H1 (cell line): ENCODE measurements around the gene CD46. TPM values are rescaled to one million over a fixed set of nuclear protein-coding genes. Genes with fewer than 3 reads are reported as not detected.
A peak's percentile ranks its signal among the peaks of the same experiment; 100 is the strongest.

ENCODE experiments used
- CTCF ChIA-PET: fragments of 300-600 bp; sonication (Branson Sonifier 250); formaldehyde crosslinking; loops from one replicate; lab custom pipeline; 2021; ENCODE audit not compliant: partially characterized antibody; lab: Charles Lee
- POLR2A ChIA-PET: fragments of 300-600 bp; sonication (Branson Sonifier 250); formaldehyde crosslinking; loops from one replicate; lab custom pipeline; 2021; ENCODE audit warnings: inconsistent platforms; ENCODE audit not compliant: partially characterized antibody; lab: Charles Lee
- DNase-seq, 2 experiments: peaks; one replicate each; pipeline versions ENCODE4 v3.0.0 to v3.0.0-alpha.2; 2010 to 2022; ENCODE audit warnings: low spot score in 2 of 2, low read depth in 1 of 2, mixed read lengths in 1 of 2
- FAIRE-seq: peaks from 2 replicates; lab custom pipeline; 2011; peaks lifted over from hg19 to GRCh38; lab: Jason Lieb, UNC
- H2AFZ ChIP-seq: 2 replicates; pipeline ENCODE4 v1.8.1; 2012; ENCODE audit warnings: low read length, inconsistent platforms
- H2AK5ac ChIP-seq: 2 replicates; pipeline ENCODE4 v1.6.1; 2013; ENCODE audit warnings: low read depth, low read length
- H2BK120ac ChIP-seq: replicated peaks from 2 replicates; pipeline ENCODE3; 2013; ENCODE audit warnings: low read depth, low read length, inconsistent platforms
- H2BK12ac ChIP-seq: 2 replicates; pipeline ENCODE4 v1.6.1; 2013; ENCODE audit warnings: low read depth, low read length
- H2BK15ac ChIP-seq: 2 replicates; pipeline ENCODE4 v1.6.1; 2013; ENCODE audit warnings: low read length
- H2BK20ac ChIP-seq: 2 replicates; pipeline ENCODE4 v1.6.1; 2013; ENCODE audit warnings: low read length
- H2BK5ac ChIP-seq: 2 replicates; pipeline ENCODE4 v1.6.1; 2013; ENCODE audit warnings: low read depth, low read length
- H3K14ac ChIP-seq: 2 replicates; pipeline ENCODE4 v1.6.1; 2013; ENCODE audit warnings: inconsistent platforms; ENCODE audit not compliant: insufficient read length
- H3K18ac ChIP-seq: 2 replicates; pipeline ENCODE4 v1.6.1; 2013; ENCODE audit warnings: low read length; ENCODE audit errors: extremely low read depth
- H3K23ac ChIP-seq: 2 replicates; pipeline ENCODE4 v1.6.1; 2013; ENCODE audit warnings: inconsistent platforms; ENCODE audit not compliant: insufficient read length
- H3K23me2 ChIP-seq: 2 replicates; pipeline ENCODE4 v1.6.1; 2013; ENCODE audit warnings: low read depth, low read length
- H3K27ac ChIP-seq: 2 replicates; pipeline ENCODE4 v1.6.1; 2011; ENCODE audit warnings: low read depth, low read length, inconsistent platforms
- H3K27me3 ChIP-seq, 4 experiments: replicated peaks in 1 of 4; 1 replicate in 1 of 4; 2 replicates in 3 of 4; pipeline versions ENCODE4 v1.6.1 to v1.8.1; 2011 to 2013; ENCODE audit warnings: low read length in 3 of 4, mild to moderate bottlenecking in 3 of 4, inconsistent platforms in 2 of 4, mixed read lengths in 2 of 4, moderate library complexity in 1 of 4; ENCODE audit not compliant: control insufficient read depth in 3 of 4, insufficient read depth in 3 of 4; ENCODE audit errors: extremely low read depth in 1 of 4
- H3K36me3 ChIP-seq, 4 experiments: 2 replicates each; pipeline versions ENCODE4 v1.6.1 to v1.8.1; 2011 to 2013; ENCODE audit warnings: mild to moderate bottlenecking in 4 of 4, low read length in 3 of 4, moderate library complexity in 2 of 4, control low read depth in 1 of 4, inconsistent platforms in 1 of 4; ENCODE audit not compliant: insufficient read depth in 4 of 4, control insufficient read depth in 2 of 4
- H3K4ac ChIP-seq: replicated peaks from 2 replicates; pipeline ENCODE3; 2013; ENCODE audit warnings: low read length, low read depth, mixed read lengths, inconsistent platforms; ENCODE audit not compliant: insufficient read length
- H3K4me1 ChIP-seq, 4 experiments: replicated peaks in 1 of 4; 1 replicate in 1 of 4; 2 replicates in 3 of 4; pipeline versions ENCODE4 v1.6.1 to v1.8.1; 2011 to 2013; ENCODE audit warnings: low read length in 3 of 4, inconsistent platforms in 2 of 4, mixed read lengths in 1 of 4; ENCODE audit not compliant: insufficient read depth in 4 of 4, control insufficient read depth in 3 of 4
- H3K4me2 ChIP-seq, 2 experiments: 2 replicates each; pipeline versions ENCODE4 v1.6.1 to v1.8.1; 2011 to 2013; ENCODE audit warnings: low read depth in 2 of 2, low read length in 2 of 2, control low read depth in 1 of 2, inconsistent platforms in 1 of 2, mild to moderate bottlenecking in 1 of 2; ENCODE audit not compliant: insufficient read depth in 1 of 2
- H3K4me3 ChIP-seq, 4 experiments: fragments of 200-600, 300-600 bp in 1 of 4; sonication (generic), shearing (Covaris generic), sonication (Bioruptor Twin) in 1 of 4; 2 replicates each; pipeline versions ENCODE4 v1.5.1 to v1.8.1; 2011 to 2016; ENCODE audit warnings: low read length in 4 of 4, low read depth in 3 of 4, control low read depth in 2 of 4, inconsistent platforms in 2 of 4, mild to moderate bottlenecking in 2 of 4, mixed read lengths in 1 of 4, moderate library complexity in 1 of 4; ENCODE audit not compliant: insufficient read depth in 2 of 4; ENCODE audit errors: extremely low read depth in 1 of 4
- H3K56ac ChIP-seq: replicated peaks from 2 replicates; pipeline ENCODE3; 2013; ENCODE audit warnings: low read depth, mild to moderate bottlenecking, mixed read lengths, low read length, inconsistent platforms; ENCODE audit not compliant: insufficient read length
- H3K79me1 ChIP-seq: 2 replicates; pipeline ENCODE4 v1.6.1; 2013; ENCODE audit warnings: low read depth, low read length, control low read depth
- H3K79me2 ChIP-seq, 2 experiments: 2 replicates each; pipeline versions ENCODE4 v1.6.1 to v1.8.1; 2012 to 2013; ENCODE audit warnings: low read length in 2 of 2, mild to moderate bottlenecking in 2 of 2, inconsistent platforms in 1 of 2; ENCODE audit not compliant: insufficient read depth in 2 of 2, control insufficient read depth in 1 of 2
- H3K9ac ChIP-seq, 4 experiments: replicated peaks in 1 of 4; 1 replicate in 1 of 4; 2 replicates in 3 of 4; pipeline versions ENCODE4 v1.6.1 to v1.8.1; 2011 to 2013; ENCODE audit warnings: low read depth in 3 of 4, low read length in 3 of 4, control low read depth in 2 of 4, mild to moderate bottlenecking in 2 of 4, moderate library complexity in 2 of 4, inconsistent platforms in 1 of 4; ENCODE audit errors: extremely low read depth in 1 of 4
- H3K9me3 ChIP-seq, 2 experiments: 2 replicates each; pipeline versions ENCODE4 v1.6.1 to v1.8.1; 2012 to 2013; ENCODE audit warnings: mild to moderate bottlenecking in 2 of 2, moderate library complexity in 2 of 2, control low read depth in 1 of 2, inconsistent platforms in 1 of 2, low read depth in 1 of 2, low read length in 1 of 2, mixed read lengths in 1 of 2; ENCODE audit not compliant: insufficient read depth in 2 of 2
- H4K20me1 ChIP-seq, 2 experiments: replicated peaks in 1 of 2; 2 replicates each; pipeline versions ENCODE3 to v1.8.1; 2011 to 2013; ENCODE audit warnings: inconsistent platforms in 2 of 2, low read length in 2 of 2, mild to moderate bottlenecking in 1 of 2; ENCODE audit not compliant: insufficient read depth in 2 of 2, control insufficient read depth in 1 of 2
- H4K5ac ChIP-seq: 2 replicates; pipeline ENCODE4 v1.6.1; 2013; ENCODE audit warnings: low read length, low read depth, mixed read lengths, inconsistent platforms; ENCODE audit not compliant: insufficient read length
- H4K8ac ChIP-seq: 2 replicates; pipeline ENCODE4 v1.8.0; 2013; ENCODE audit warnings: mild to moderate bottlenecking, moderate library complexity, low read length, inconsistent platforms; ENCODE audit not compliant: insufficient read depth; ENCODE audit errors: extremely low read depth
- H4K91ac ChIP-seq: replicated peaks from 2 replicates; pipeline ENCODE3; 2013; ENCODE audit warnings: low read length, mixed read lengths, inconsistent platforms; ENCODE audit not compliant: insufficient read length
- POLR2AphosphoS5 ChIP-seq: IDR thresholded peaks from 2 replicates; pipeline ENCODE4 v1.6.1; 2011; ENCODE audit warnings: low read depth, low read length
- SUZ12 ChIP-seq: fragments of 200-600 bp; sonication (generic); IDR thresholded peaks from 2 replicates; pipeline ENCODE4 v1.6.1; 2012; ENCODE audit warnings: mild to moderate bottlenecking, inconsistent platforms, low read length, moderate library complexity, mixed read lengths
- WGBS, 2 experiments: shearing (Covaris generic) in 1 of 2; methylation state at CpG; one replicate each; pipeline versions ENCODE4 v1.1.6 to v1.1.7; 2013 to 2015; ENCODE audit warnings: low lambda C conversion rate in 2 of 2, mixed read lengths in 2 of 2, inconsistent platforms in 1 of 2, low coverage in 1 of 2, missing lambda C conversion rate in 1 of 2; ENCODE audit not compliant: insufficient replicate concordance in 2 of 2, insufficient coverage in 1 of 2, insufficient read length in 1 of 2; ENCODE audit errors: extremely low coverage in 1 of 2, missing lambda C conversion rate in 1 of 2; 5-methylcytosine and 5-hydroxymethylcytosine counted together
- polyA plus RNA-seq, 7 experiments: library from polyadenylated mRNA; depleted of rRNA in 3 of 7; stranded (reverse) in 5 of 7; unstranded in 2 of 7; fragments of >200 nt in 5 of 7; fragments of 200-250 nt in 2 of 7; gene quantifications; 1 replicate in 5 of 7; 2 replicates in 1 of 7; 4 replicates in 1 of 7; pipeline versions ENCODE4 v1.2.1 to v1.2.3, GENCODE V29; 2011 to 2013; ENCODE audit warnings: missing spikeins in 2 of 7, mixed read lengths in 2 of 7
- total RNA-seq: library from RNA; stranded (reverse); fragmentation: NEBNext Ultra II Directional; extraction: Animal tissue kit (Norgen Biotek cat#: 25700); gene quantifications from 2 replicates; pipeline ENCODE4 v1.2.1, GENCODE V29; 2021

CD46 gene
- total and polyA plus RNA-seq, 2 of the 8 experiments (the other 6 are each of a cell fraction or from before 2014, with no cell fraction given) = 60.9 to 113 TPM

GRCh38 chr1:207798847-207799246 lies 47.0 kb downstream of the CD46 start:
- ChIA-PET POLR2A (interaction anchor here (1.1 to 1.9 kb wide), 5 partner anchors 9 to 32 kb away, joined by 3 to 6 read pairs (median 4); no protein-coding TSS in a partner anchor), CTCF (interaction anchor here (0.9 to 3.6 kb wide), 6 partner anchors 12 to 126 kb away, joined by 3 to 22 read pairs (median 9); no protein-coding TSS in a partner anchor)
- no peak overlapping the region for H2BK20ac ChIP-seq
- H3K18ac ChIP-seq = no peak overlapping the region
- H3K9me3 ChIP-seq = no peaks in the 10 kb centered on the region
- no peak overlapping the region for H3K4me3 ChIP-seq
- H3K23ac ChIP-seq = no peak overlapping the region
- H3K4ac ChIP-seq = no peak overlapping the region
- TF ChIP-seq SUZ12 (no peak), POLR2AphosphoS5 (peak; percentile 16; the same call in 1 of the 2 replicates)
- H2BK5ac ChIP-seq = no peak overlapping the region
- H4K20me1 ChIP-seq = peaks cover 1 to 4% of the 10 kb centered on the region in 2 experiments
- WGBS, 2 experiments = 85% methylated on average over 6 of the region's 6 CpGs; no CpG with 5 or more reads in 1 of the 2 experiments
- no peak overlapping the region for H2AFZ ChIP-seq
- no peak overlapping the region for H2BK15ac ChIP-seq
- H3K14ac ChIP-seq = no peak overlapping the region
- no peak overlapping the region for H4K8ac ChIP-seq
- no peaks in the 10 kb centered on the region for H3K79me2 ChIP-seq
- H3K23me2 ChIP-seq = no peaks in the 10 kb centered on the region
- no peaks in the 10 kb centered on the region for H3K79me1 ChIP-seq
- H3K36me3 ChIP-seq = peaks cover 2 to 10% (median 9%) of the 10 kb centered on the region in 4 experiments; a peak in 6 of 8 replicates
- peaks cover 0 to 3% (median 0%) of the 10 kb centered on the region in 4 experiments; a peak in 2 of 7 replicates for H3K4me1 ChIP-seq
- H3K27ac ChIP-seq = no peak overlapping the region
- H2AK5ac ChIP-seq = no peak overlapping the region
- no peak overlapping the region for H2BK120ac ChIP-seq
- no peak overlapping the region for H3K9ac ChIP-seq
- no peak overlapping the region for H2BK12ac ChIP-seq
- no peak overlapping the region for H4K5ac ChIP-seq
- no peak overlapping the region for H4K91ac ChIP-seq
- FAIRE-seq (no peak), DNase-seq (no peak)
- H3K56ac ChIP-seq = no peak overlapping the region
- no peak overlapping the region for H3K4me2 ChIP-seq
- H3K27me3 ChIP-seq = no peaks in the 10 kb centered on the region; a peak in 2 of 7 replicates
